Nephron progenitor cell (in vitro differentiated cells): ENCODE results near the gene STXBP5.
"Not testable (repeated sequence)": the region's sequence is repeated elsewhere in the genome, so short reads cannot be mapped to it uniquely, and the experiment has no call there.

Experiments
- DNase-seq: peaks from one replicate; pipeline ENCODE4 v3.0.0; 2021
- H3K27ac Mint-ChIP-seq: 2 replicates; pipeline ENCODE4 v1.8.0; 2021; ENCODE audit warnings: mild to moderate bottlenecking, moderate library complexity, mixed read lengths
- H3K27me3 Mint-ChIP-seq: 2 replicates; pipeline ENCODE4 v1.8.0; 2021; ENCODE audit warnings: mild to moderate bottlenecking, low read depth, mixed read lengths; ENCODE audit not compliant: poor library complexity
- H3K36me3 Mint-ChIP-seq: 2 replicates; pipeline ENCODE4 v1.8.0; 2021; ENCODE audit warnings: low read depth, mixed read lengths
- H3K4me1 Mint-ChIP-seq: 2 replicates; pipeline ENCODE4 v1.8.0; 2021; ENCODE audit warnings: mixed read lengths
- H3K4me3 Mint-ChIP-seq: 2 replicates; pipeline ENCODE4 v1.8.0; 2021; ENCODE audit warnings: mild to moderate bottlenecking, moderate library complexity, mixed read lengths
- H3K9me3 Mint-ChIP-seq: 2 replicates; pipeline ENCODE4 v1.8.0; 2021; ENCODE audit warnings: mild to moderate bottlenecking, moderate library complexity, mixed read lengths
- TF ChIP-seq, protein P1 (sequence below): fragments of 200-600 bp; sonication (generic); IDR thresholded peaks from 2 replicates; pipeline ENCODE4 v1.5.0; 2021; ENCODE audit warnings: antibody characterized with exemption

The STXBP5 gene

GRCh38 chr6:147371325-147371724 is 167.1 kb downstream of the STXBP5 start:
- Mint-ChIP-seq H3K9me3 (no peaks in the 10 kb centered on the region), H3K4me1 (no peaks in the 10 kb centered on the region), H3K36me3 (peaks cover 9% of the 10 kb centered on the region), H3K27ac (no peak overlapping the region), H3K4me3 (no peak overlapping the region), H3K27me3 (no peaks in the 10 kb centered on the region)
- TF ChIP-seq, protein P1, sequence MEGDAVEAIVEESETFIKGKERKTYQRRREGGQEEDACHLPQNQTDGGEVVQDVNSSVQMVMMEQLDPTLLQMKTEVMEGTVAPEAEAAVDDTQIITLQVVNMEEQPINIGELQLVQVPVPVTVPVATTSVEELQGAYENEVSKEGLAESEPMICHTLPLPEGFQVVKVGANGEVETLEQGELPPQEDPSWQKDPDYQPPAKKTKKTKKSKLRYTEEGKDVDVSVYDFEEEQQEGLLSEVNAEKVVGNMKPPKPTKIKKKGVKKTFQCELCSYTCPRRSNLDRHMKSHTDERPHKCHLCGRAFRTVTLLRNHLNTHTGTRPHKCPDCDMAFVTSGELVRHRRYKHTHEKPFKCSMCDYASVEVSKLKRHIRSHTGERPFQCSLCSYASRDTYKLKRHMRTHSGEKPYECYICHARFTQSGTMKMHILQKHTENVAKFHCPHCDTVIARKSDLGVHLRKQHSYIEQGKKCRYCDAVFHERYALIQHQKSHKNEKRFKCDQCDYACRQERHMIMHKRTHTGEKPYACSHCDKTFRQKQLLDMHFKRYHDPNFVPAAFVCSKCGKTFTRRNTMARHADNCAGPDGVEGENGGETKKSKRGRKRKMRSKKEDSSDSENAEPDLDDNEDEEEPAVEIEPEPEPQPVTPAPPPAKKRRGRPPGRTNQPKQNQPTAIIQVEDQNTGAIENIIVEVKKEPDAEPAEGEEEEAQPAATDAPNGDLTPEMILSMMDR: no peak
- no peak for DNase-seq

GRCh38 chr6:147372806-147373205 is 168.6 kb downstream of the STXBP5 start:
- H3K27ac Mint-ChIP-seq: peak overlapping the region; percentile 42
- H3K4me1 Mint-ChIP-seq: no peaks in the 10 kb centered on the region
- H3K9me3 Mint-ChIP-seq: no peaks in the 10 kb centered on the region
- no peak overlapping the region for H3K4me3 Mint-ChIP-seq
- no peak for DNase-seq
- H3K27me3 Mint-ChIP-seq: no peaks in the 10 kb centered on the region
- H3K36me3 Mint-ChIP-seq: peaks cover 5% of the 10 kb centered on the region
- TF ChIP-seq, protein P1: no peak

DNA sequence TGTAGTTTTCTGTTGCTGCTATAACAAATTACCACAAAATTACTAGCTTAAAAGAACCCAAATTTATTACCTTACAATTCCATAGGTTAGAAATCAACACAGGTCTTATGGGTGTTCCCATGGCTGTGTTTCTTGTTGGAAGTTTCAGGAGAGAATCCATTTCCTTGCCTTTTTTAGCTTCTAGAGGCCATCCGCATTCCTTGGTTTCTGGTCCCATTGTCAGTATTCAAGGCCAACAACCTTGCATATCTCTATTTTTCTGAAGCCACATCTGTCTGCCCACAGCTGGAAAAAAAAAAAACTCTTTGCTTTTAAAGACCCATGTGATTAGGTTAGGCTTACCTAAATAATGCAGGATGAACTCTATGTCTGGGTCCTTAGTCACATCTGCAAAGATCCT is 174.6 kb downstream of the STXBP5 start:
- no peaks in the 10 kb centered on the region for H3K4me1 Mint-ChIP-seq
- no peak for DNase-seq
- H3K36me3 Mint-ChIP-seq: peaks cover 55% of the 10 kb centered on the region
- TF ChIP-seq, protein P1: no peak
- no peak overlapping the region for H3K27ac Mint-ChIP-seq
- peaks cover 13% of the 10 kb centered on the region for H3K9me3 Mint-ChIP-seq
- no peak overlapping the region for H3K4me3 Mint-ChIP-seq
- no peaks in the 10 kb centered on the region for H3K27me3 Mint-ChIP-seq

DNA sequence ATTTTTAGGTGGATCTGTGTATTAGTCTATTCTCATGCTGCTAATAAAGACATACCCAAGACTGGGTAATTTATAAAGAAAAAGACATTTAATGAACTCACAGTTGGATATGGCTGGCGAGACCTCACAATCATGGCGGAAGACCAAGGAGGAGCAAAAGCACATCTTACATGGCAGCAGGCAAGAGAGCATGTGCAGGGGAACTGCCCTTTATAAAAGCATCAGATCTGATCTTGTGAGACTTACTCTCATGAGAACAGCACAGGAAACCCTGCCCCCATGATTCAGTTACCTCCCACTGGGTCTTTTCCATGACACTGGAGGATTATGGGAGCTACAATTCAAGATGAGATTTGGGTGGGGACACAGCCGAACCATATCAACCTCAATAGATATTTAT is 176.6 kb downstream of the STXBP5 start:
- not testable (repeated sequence) for H3K4me3 Mint-ChIP-seq, H3K4me1 Mint-ChIP-seq, H3K27ac Mint-ChIP-seq, H3K27me3 Mint-ChIP-seq, DNase-seq
- H3K36me3 Mint-ChIP-seq: peaks cover 58% of the 10 kb centered on the region
- H3K9me3 Mint-ChIP-seq: peaks cover 13% of the 10 kb centered on the region

DNA sequence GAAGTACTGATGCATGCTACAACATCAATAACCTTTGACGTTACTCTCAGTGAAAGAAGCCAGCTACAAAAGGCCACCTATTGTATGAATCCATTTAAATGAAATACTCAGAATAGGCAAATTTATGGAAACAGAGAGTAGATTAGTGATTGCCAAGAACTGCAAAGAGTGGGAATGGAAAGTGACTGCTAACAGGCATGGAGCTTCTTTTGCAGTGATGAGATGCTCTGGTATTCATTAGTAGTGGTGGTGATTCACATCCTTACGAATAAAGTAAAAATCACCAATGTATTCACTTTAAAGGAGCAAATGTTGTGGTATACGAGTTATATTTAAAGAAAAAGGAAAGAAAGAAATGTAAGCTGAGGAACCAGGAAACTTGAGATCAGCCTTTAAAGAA is 177.5 kb downstream of the STXBP5 start:
- peaks cover 58% of the 10 kb centered on the region for H3K36me3 Mint-ChIP-seq
- TF ChIP-seq, protein P1: no peak
- no peaks in the 10 kb centered on the region for H3K27me3 Mint-ChIP-seq
- H3K9me3 Mint-ChIP-seq: peaks cover 13% of the 10 kb centered on the region
- peak overlapping the region; percentile 61 for H3K27ac Mint-ChIP-seq
- H3K4me1 Mint-ChIP-seq: no peaks in the 10 kb centered on the region
- no peak overlapping the region for H3K4me3 Mint-ChIP-seq
- DNase-seq: no peak

DNA sequence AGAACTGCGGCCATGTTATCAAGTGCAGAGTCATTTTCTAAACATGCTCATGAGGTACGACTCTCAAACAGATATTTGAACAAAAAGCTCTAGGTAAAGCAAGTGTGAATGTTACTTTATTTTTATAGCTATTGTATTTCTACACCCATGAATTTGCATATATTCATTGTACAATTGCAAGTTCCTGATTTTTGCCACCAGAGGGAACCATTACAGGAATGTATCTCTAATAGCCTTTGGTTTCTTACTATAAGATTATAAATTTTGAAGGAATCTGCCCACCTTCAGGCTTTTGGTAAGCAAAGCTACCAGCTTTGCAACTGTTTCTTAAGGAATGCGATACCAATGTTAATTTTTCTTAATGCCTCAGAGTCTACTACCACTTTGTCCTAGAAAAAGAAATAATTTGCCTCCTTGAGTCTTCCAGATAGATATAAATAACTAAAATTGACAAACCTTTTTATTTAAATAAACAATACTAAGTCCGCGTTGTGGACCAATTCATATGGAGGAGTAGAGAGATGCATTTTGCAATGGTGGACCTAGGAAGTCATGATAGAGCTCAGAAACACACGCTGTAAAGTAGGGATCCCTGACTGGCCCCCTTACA is 178.8 kb downstream of the STXBP5 start:
- Mint-ChIP-seq H3K27ac (no peak overlapping the region), H3K4me1 (no peaks in the 10 kb centered on the region), H3K36me3 (peaks cover 50% of the 10 kb centered on the region), H3K9me3 (peaks cover 13% of the 10 kb centered on the region), H3K27me3 (no peaks in the 10 kb centered on the region), H3K4me3 (no peak overlapping the region)
- TF ChIP-seq, protein P1: peak; percentile 48
- no peak for DNase-seq
